Fibroblast of villous mesenchyme (primary cell): ENCODE results near the gene NHSL1. TPM values are rescaled to one million over a fixed set of nuclear protein-coding genes. Genes with fewer than 3 reads are reported as not detected.

Source experiments
- DNase-seq: peaks from one replicate; pipeline ENCODE4 v3.0.0-alpha.2; 2010; ENCODE audit warnings: low read depth
- H3K4me3 ChIP-seq: 2 replicates; pipeline ENCODE4 v1.5.1; 2011; ENCODE audit warnings: low read depth, mild to moderate bottlenecking, low read length
- CTCF ChIP-seq: IDR thresholded peaks from 2 replicates; pipeline ENCODE4 v1.5.1; 2012; ENCODE audit warnings: low read depth, mild to moderate bottlenecking, low read length; ENCODE audit not compliant: insufficient read depth
- total RNA-seq: library from RNA; depleted of rRNA; stranded (reverse); fragments of >200 nt; gene quantifications from 2 replicates; pipeline ENCODE4 v1.2.3, GENCODE V29; 2012

The NHSL1 gene
- total RNA-seq, 1 donor, result 4.7 TPM

- no peak for TF ChIP-seq CTCF
- no peak overlapping the region for H3K4me3 ChIP-seq
- DNase-seq, result no peak
Observed at GRCh38 chr6:138418118-138418742, 81.1 kb downstream of the NHSL1 start.

- no peak for DNase-seq
- TF ChIP-seq CTCF, result no peak
- no peak overlapping the region for H3K4me3 ChIP-seq
Observed at GRCh38 chr6:138417493-138418117, 81.7 kb downstream of the NHSL1 start.

GRCh38 chr6:138416206-138416605, 83.1 kb downstream of the NHSL1 start:
- TF ChIP-seq CTCF, result no peak
- H3K4me3 ChIP-seq, result no peak overlapping the region
- DNase-seq, result no peak

GRCh38 chr6:138415125-138415524, 84.2 kb downstream of the NHSL1 start:
- no peak overlapping the region for H3K4me3 ChIP-seq
- TF ChIP-seq CTCF, result no peak
- DNase-seq, result no peak

- peak; percentile 51 for DNase-seq
- no peak overlapping the region for H3K4me3 ChIP-seq
- no peak for TF ChIP-seq CTCF
Observed at GRCh38 chr6:138410972-138411880, 88.1 kb downstream of the NHSL1 start.

GRCh38 chr6:138410048-138410735, 89.1 kb downstream of the NHSL1 start:
- TF ChIP-seq CTCF, result no peak
- DNase-seq, result peak; percentile 83
- H3K4me3 ChIP-seq, result no peak overlapping the region
